GM19193 (cell line): Measurements from ENCODE around the gene SORCS2.

Experiments
- POLR2A ChIP-seq: IDR thresholded peaks from 4 replicates; pipeline ENCODE4 v1.6.1; 2011; ENCODE audit not compliant: insufficient read depth, insufficient read length; ENCODE audit errors: extremely low read depth

Gene SORCS2

GRCh38 chr4:7726665-7727413 lies 534.5 kb downstream of the SORCS2 start:
- no peak for TF ChIP-seq POLR2A

DNA sequence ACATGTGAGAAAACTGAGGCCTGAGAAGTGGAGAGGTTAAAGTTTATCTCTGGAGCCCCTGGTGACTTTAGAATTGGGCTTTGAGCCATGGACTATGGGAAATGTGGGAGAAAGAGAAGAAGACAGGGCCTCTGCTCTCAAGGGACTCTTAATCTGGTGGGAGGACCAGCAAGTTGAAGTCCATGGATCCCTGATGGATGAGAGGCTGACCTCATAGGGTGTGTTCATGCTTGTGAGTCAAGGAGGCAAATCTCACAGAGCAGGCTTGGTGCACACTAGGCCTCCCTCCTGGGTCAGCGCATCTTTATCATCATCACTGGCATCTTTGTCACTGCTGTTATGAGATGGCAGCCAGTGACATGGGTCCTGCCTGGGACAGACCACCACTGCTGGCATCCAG lies 535.4 kb downstream of the SORCS2 start:
- TF ChIP-seq POLR2A = no peak

GRCh38 chr4:7731437-7731836 lies 539.1 kb downstream of the SORCS2 start:
- no peak for TF ChIP-seq POLR2A

DNA sequence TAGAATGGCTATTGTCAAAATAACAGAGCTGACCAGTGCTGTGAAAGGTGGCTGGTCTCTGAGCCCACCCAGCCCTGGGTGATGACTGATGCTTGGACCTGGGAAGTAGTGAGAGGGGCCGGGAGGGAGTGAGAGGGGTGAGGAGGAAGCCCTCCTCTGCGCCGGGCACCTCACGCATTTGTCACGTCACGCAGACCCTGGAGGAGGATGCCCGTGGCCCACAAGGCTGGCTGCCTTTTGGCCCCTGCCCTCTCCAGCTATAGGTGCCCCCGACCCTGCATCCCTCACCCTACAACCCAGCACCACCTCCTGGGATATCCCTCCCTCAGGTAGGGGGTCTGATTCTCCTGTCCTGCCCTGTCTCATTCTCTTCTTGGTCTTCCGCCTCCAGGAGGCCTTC lies 539.9 kb downstream of the SORCS2 start:
- no peak for TF ChIP-seq POLR2A

DNA sequence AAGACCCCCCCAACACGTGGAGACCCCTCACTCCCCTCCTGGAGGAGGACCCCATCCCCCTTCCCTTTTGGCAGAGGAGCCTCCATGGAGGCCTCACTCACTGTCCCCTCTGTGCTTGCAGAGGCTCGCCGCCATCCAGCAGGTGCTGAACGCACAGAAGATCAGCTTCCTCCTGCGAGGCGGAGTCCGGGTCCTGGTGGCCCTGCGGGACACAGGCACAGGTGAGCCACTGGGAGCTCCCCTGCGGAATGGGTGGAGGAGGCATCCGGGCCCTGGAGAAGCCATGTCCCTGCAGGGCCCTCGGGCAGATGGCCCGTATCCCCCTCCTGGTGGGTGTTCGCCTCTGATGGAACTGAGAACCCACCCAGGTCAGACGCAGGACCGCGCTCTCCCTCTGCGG lies 540.9 kb downstream of the SORCS2 start:
- no peak for TF ChIP-seq POLR2A

GRCh38 chr4:7733801-7734650 lies 541.7 kb downstream of the SORCS2 start:
- no peak for TF ChIP-seq POLR2A

DNA sequence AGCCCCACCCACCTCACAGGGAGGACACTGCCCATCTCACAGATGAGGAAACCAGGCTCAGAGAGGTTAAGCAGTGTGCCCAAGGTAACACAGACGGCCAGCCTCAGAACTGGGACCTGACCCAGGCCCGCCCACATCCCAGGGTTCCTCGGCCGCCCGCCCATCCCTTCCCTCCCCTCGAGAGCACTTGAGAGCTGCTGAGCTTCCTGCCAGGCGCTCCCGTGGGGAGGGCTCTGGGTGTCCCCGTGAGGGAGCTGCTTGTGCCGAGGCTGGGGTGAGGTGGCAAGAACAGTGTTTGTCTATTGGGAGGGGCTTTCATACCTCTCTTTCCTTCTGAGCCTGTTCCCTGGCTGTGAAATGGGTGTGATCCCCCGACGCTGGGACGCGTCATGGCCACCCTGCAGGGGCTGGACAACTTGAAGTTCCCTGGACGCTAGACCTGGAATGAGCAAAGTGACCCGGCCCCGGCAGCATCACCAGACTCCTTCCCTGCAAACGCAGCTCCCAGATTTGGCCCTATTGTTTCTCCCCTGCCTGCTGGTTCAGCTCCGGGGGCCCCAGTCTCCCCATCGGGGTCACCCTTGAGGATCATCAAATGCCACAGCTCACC lies 542.4 kb downstream of the SORCS2 start:
- TF ChIP-seq POLR2A = no peak

DNA sequence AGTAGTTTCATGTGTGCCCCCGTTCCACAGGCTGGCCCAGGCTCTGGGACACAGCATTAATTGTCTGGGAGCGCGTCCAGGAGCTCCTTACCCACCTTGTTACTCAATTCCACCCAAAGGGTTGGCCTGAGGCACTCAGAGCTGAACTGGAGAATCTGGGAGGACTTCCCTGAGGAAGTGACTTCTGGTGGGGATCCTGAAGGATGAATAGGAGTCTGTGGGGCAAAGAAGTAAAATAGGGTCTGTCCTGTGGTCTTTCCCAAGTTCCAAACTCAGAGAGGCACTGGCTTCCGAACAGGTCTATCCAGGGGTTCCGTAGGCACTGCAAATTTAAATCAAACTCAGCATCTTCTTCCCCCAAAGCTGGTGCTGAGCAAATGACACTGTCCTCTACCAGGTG lies 543.1 kb downstream of the SORCS2 start:
- no peak for TF ChIP-seq POLR2A

DNA sequence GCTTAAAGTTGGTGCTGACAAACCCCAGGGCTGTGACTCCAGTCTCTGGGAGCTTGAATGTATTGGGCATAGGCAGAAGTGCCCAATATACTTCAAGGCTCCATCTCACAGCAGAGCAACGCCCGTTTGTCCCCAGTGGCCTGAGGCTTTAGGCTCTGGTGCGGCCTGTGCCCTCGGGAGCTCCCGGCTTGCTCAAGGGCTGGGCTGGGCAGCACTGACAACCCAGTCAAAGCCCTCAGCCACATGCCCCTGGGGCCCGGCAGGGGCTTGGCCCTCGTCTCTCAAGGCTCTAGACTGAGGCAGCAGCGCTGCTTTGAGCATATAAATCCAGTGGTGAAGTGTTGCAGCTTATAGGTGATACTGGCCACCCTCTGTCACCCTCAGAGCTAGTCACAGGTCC lies 543.6 kb downstream of the SORCS2 start:
- no peak for TF ChIP-seq POLR2A

DNA sequence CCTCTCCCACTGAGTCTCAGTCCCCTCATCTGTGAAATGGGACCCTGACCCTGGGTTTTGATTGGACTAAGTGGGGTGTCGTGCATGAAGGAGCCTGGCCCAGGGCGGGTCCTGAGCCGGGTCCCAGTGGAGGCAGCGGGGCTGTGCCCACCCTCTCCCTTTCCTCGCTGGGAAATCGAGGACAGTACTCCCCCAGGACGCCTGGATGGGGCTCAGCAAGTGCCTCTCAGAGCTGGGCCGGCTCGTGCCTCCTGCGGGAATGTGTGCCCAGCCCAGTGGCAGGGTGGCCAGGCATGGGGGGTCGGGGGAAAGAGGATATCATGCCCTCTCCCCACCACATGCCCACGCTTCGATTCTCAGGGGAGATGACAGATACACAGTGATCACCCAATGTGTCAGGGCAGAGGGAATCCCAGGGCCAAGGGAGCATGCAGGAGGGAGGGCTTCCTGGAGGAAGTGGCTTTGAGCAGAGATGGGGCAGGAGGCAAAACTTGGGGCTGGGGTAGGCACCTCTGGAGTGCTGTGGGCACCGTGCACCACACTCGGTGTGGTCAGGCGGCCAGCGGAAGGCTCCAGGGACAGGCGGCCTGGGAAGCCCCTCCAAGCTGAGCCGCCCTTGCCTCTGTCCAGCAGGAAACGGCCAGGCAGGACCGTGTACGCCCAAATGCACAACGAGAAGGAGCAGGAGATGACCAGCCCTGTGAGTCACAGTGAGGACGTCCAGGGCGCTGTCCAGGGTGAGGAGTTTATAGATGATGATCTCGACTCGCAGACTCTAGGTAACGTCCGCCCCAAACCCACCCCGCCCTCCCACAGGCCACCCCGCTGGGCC lies 544.3 kb downstream of the SORCS2 start:
- no peak for TF ChIP-seq POLR2A

DNA sequence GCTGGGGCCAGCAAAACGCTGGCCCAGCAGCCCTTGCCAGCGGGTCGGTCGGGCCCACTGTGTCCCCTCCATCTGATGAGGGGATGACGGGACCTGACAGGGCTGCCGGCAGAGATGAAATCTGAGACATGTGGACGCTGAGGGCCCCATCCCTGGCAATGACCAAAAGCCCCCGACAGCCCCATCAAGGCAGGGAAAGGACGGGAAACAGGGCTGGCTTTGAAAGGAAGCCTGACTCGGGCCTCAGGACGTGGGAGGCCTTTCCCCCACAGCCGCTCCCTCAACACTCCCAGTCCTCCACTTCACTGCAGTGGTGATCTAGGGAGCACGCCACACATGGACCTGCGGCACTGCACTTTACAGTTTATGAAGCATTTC lies 544.9 kb downstream of the SORCS2 start:
- TF ChIP-seq POLR2A = no peak

- TF ChIP-seq POLR2A = no peak
Observed at GRCh38 chr4:7737752-7738457, 545.6 kb downstream of the SORCS2 start.

GRCh38 chr4:7738458-7739076 lies 546.2 kb downstream of the SORCS2 start:
- TF ChIP-seq POLR2A = no peak
